Measurements from ENCODE around the gene HECTD4. TPM values are rescaled to one million over a fixed set of nuclear protein-coding genes. Genes with fewer than 3 reads are reported as not detected.
"Not testable (repeated sequence)": the region's sequence is repeated elsewhere in the genome, so short reads cannot be mapped to it uniquely, and the experiment has no call there.

Gene HECTD4
- total and polyA plus RNA-seq, 2 of the 4 experiments (the other 2 are of a cell fraction), result 12.9 to 13.0 TPM

DNA sequence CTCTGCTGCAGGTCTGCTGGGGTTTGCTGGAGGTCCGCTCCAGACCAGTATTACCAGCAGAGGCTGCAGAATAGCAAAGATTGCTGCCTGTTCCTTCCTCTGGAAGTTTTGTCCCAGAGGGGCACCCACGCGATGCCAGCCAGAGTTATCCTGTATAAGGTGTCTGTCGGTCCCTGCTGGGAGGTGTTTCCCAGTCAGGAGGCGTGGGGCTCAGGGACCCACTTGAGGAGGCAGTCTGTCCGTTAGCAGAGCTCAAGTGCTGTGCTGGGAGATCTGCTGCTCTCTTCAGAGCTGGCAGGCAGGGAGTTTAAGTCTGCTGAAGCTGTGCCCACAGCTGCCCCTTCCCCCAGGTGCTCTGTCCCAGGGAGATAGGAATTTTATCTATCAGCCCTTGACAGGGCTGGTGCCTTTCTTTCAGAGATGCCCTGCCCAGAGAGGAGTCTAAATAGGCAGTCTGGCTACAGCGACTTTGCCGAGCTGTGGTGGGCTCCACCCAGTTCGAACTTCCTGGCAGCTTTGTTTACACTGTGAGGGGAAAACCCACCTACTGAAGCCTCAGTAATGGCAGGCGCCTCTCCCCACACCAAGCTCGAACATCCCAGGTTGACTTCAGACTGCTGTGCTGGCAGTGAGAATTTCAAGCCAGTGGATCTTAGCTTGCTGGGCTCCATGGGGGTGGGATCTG is 223.6 kb downstream of the HECTD4 start:
- H3K4me1 ChIP-seq (ENCODE audit: control insufficient read depth, insufficient read depth, low read length); H2BK20ac ChIP-seq (ENCODE audit: low read depth, low read length); DNase-seq; H3K4ac ChIP-seq (ENCODE audit: low read depth, low read length); H3K9ac ChIP-seq (ENCODE audit: low read depth, low read length); in situ Hi-C loops (cut with MboI; ENCODE audit: low sequenced_read_pairs); POLR2A ChIA-PET (ENCODE audit: unreplicated experiment); H3K27ac ChIP-seq (ENCODE audit: insufficient read depth, low read length); H4K91ac ChIP-seq (ENCODE audit: insufficient read depth, low read depth, low read length); H4K8ac ChIP-seq (ENCODE audit: low read depth in 2 of 2, low read length in 2 of 2); H4K20me1 ChIP-seq (ENCODE audit: insufficient read depth, low read length); H2BK120ac ChIP-seq (ENCODE audit: low read depth, low read length); H3K4me2 ChIP-seq (ENCODE audit: low read depth, low read length); dilution Hi-C loops (cut with HindIII; ENCODE audit: low sequenced_read_pairs, unreplicated experiment); H3K56ac ChIP-seq (ENCODE audit: extremely low read depth, insufficient read depth, low read length); ATAC-seq (ENCODE audit: low read depth); BruUV-seq (replicated peaks); H3K18ac ChIP-seq (ENCODE audit: low read depth, low read length); H3K14ac ChIP-seq (replicated peaks; ENCODE audit: low read depth, low read length); H2AK5ac ChIP-seq (ENCODE audit: low read depth, low read length); H2BK15ac ChIP-seq (ENCODE audit: low read depth, low read length); H3K9me3 ChIP-seq (ENCODE audit: control insufficient read depth, insufficient read depth, low read length); H3K79me1 ChIP-seq (ENCODE audit: low read depth in 1 of 2, low read length in 2 of 2); CTCF ChIA-PET; H3K23ac ChIP-seq (ENCODE audit: low read depth, low read length); H3K27me3 ChIP-seq (ENCODE audit: control insufficient read depth, insufficient read depth, low read length); intact Hi-C loops (cut with micrococcal nuclease); H3K9me1 ChIP-seq (ENCODE audit: insufficient read depth, low read length); H2BK5ac ChIP-seq (ENCODE audit: low read depth, low read length, poor library complexity, severe bottlenecking); H3K4me3 ChIP-seq (ENCODE audit: insufficient read depth, low read depth, low read length); H2AK9ac ChIP-seq (replicated peaks; ENCODE audit: low read depth, low read length, poor library complexity); H2AFZ ChIP-seq (replicated peaks; ENCODE audit: low read length, poor library complexity); H4K5ac ChIP-seq (ENCODE audit: low read depth, low read length): not testable (repeated sequence)
- H3K36me3 ChIP-seq (ENCODE audit: control insufficient read depth, insufficient read depth, low read length), result peaks cover 54% of the 10 kb centered on the region
- WGBS, 2 experiments (ENCODE audit: extremely low coverage in 2 of 2, insufficient read length in 1 of 2), result no CpG with 5 or more reads among the region's 11 CpGs

All from IMR-90 (cell line).